ENCODE data around the gene JMJD8.

JMJD8 gene

DNA sequence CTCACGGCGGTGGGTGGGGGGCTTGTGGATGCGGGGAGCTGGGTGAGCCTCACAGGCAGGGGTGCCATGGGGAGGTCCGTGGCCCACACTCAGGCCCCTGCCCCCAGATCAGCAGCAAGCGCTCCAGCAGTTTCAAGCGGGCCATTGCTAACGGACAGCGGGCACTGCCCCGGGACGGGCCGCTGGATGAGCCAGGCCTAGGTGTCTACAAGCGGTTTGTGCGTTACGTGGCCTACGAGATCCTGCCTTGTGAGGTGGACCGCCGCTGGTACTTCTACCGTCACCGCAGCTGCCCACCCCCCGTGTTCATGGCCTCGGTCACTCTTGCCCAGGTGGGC is 7.6 kb downstream of the JMJD8 start:
- no peaks in the 10 kb centered on the region; the same call in 1 of the 2 replicates for H3K36me3 ChIP-seq (replicated peaks; ENCODE audit: insufficient read depth, low read length)
- peaks cover 6% of the 10 kb centered on the region; the same call in 1 of the 2 replicates for H3K4me1 ChIP-seq (ENCODE audit: low read length)
- no peak overlapping the region for H2AFZ ChIP-seq (ENCODE audit: low read length)
- no peak for DNase-seq
- no peak overlapping the region for H3K9ac ChIP-seq (ENCODE audit: low read length)
- H3K4me2 ChIP-seq (ENCODE audit: low read depth, low read length) = no peak overlapping the region
- H3K9me2 ChIP-seq (replicated peaks; ENCODE audit: insufficient read depth, low read length) = no peaks in the 10 kb centered on the region
- H4K20me1 ChIP-seq (ENCODE audit: insufficient read depth, low read length) = no peaks in the 10 kb centered on the region
- H3K4me3 ChIP-seq (ENCODE audit: low read length) = no peak overlapping the region
- H3K9me3 ChIP-seq (replicated peaks; ENCODE audit: insufficient read depth, low read length) = no peaks in the 10 kb centered on the region
- H3K27me3 ChIP-seq (replicated peaks; ENCODE audit: insufficient read depth, low read length) = no peaks in the 10 kb centered on the region
- no peak overlapping the region for H3K27ac ChIP-seq (ENCODE audit: low read length)
- H3K79me2 ChIP-seq (ENCODE audit: low read length) = peaks cover 10% of the 10 kb centered on the region
- H3F3A ChIP-seq (ENCODE audit: insufficient read depth, low read length) = 0 out of 2 replicates have a peak, but pooled peaks cover 4% of the 10 kb centered on the region
- no peak for TF ChIP-seq EZH2phosphoT487 (IDR thresholded peaks at IDR 0.05; ENCODE audit: low read length)
- TF ChIP-seq CTCF (IDR thresholded peaks at IDR 0.05; ENCODE audit: low read length) = no peak
- no peak for TF ChIP-seq EZH2 (optimal IDR thresholded peaks at IDR 0.05; ENCODE audit: low read depth, low read length)

DNA sequence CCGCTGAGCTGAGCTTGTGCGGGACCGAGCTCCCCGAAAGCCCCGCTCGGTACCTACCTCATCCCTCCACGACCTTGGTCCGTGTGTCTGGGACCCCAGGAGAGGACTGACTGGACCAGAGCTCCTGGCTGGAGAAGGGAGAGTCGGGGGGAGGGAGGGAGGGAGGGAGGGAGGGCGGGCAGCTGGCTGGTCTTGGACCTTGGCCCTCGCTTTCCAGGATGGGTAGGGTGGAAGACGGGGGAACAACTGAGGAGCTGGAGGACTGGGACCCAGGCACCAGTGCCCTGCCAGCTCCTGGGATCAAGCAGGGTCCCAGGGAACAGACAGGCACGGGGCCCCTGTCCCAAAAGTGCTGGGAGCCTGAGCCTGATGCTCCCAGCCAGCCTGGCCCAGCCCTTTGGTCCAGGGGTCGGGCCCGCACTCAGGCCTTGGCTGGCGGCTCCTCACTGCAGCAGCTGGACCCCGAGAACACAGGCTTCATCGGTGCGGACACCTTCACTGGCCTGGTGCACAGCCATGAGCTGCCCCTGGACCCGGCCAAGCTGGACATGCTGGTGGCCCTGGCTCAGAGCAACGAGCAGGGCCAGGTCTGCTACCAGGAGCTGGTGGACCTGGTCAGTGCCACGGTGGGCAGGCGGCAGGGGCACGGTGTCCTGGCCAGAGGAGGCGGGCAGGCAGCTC is 8.1 kb downstream of the JMJD8 start:
- no peak overlapping the region for H2AFZ ChIP-seq (ENCODE audit: low read length)
- H3K4me3 ChIP-seq (ENCODE audit: low read length) = no peak overlapping the region
- no peaks in the 10 kb centered on the region for H3K27me3 ChIP-seq (replicated peaks; ENCODE audit: insufficient read depth, low read length)
- no peak overlapping the region for H3K9ac ChIP-seq (ENCODE audit: low read length)
- 0 out of 2 replicates have a peak, but pooled peaks cover 1% of the 10 kb centered on the region for H3K4me1 ChIP-seq (ENCODE audit: low read length)
- H4K20me1 ChIP-seq (ENCODE audit: insufficient read depth, low read length) = no peaks in the 10 kb centered on the region
- TF ChIP-seq EZH2phosphoT487 (IDR thresholded peaks at IDR 0.05; ENCODE audit: low read length) (no peak), EZH2 (optimal IDR thresholded peaks at IDR 0.05; ENCODE audit: low read depth, low read length) (no peak), CTCF (IDR thresholded peaks at IDR 0.05; ENCODE audit: low read length) (no peak)
- H3K4me2 ChIP-seq (ENCODE audit: low read depth, low read length) = no peak overlapping the region
- H3K9me2 ChIP-seq (replicated peaks; ENCODE audit: insufficient read depth, low read length) = no peaks in the 10 kb centered on the region
- no peaks in the 10 kb centered on the region; the same call in 1 of the 2 replicates for H3K36me3 ChIP-seq (replicated peaks; ENCODE audit: insufficient read depth, low read length)
- DNase-seq = no peak
- no peaks in the 10 kb centered on the region for H3K9me3 ChIP-seq (replicated peaks; ENCODE audit: insufficient read depth, low read length)
- H3K79me2 ChIP-seq (ENCODE audit: low read length) = peaks cover 5% of the 10 kb centered on the region
- 0 out of 2 replicates have a peak, but pooled peaks cover 4% of the 10 kb centered on the region for H3F3A ChIP-seq (ENCODE audit: insufficient read depth, low read length)
- no peak overlapping the region for H3K27ac ChIP-seq (ENCODE audit: low read length)

- H2AFZ ChIP-seq (ENCODE audit: low read length) = no peak within 1 kb of the TSS
- no peaks in the 10 kb centered on the region; the same call in 1 of the 2 replicates for H3K36me3 ChIP-seq (replicated peaks; ENCODE audit: insufficient read depth, low read length)
- no peaks in the 10 kb centered on the region for H3K9me2 ChIP-seq (replicated peaks; ENCODE audit: insufficient read depth, low read length)
- H3K79me2 ChIP-seq (ENCODE audit: low read length) = peaks cover 1% of the 10 kb centered on the region
- H3F3A ChIP-seq (ENCODE audit: insufficient read depth, low read length) = no peaks in the 10 kb centered on the region
- no peaks in the 10 kb centered on the region for H3K27me3 ChIP-seq (replicated peaks; ENCODE audit: insufficient read depth, low read length)
- H3K9me3 ChIP-seq (replicated peaks; ENCODE audit: insufficient read depth, low read length) = no peaks in the 10 kb centered on the region
- H4K20me1 ChIP-seq (ENCODE audit: insufficient read depth, low read length) = no peaks in the 10 kb centered on the region
- DNase-seq = no peak
- H3K4me1 ChIP-seq (ENCODE audit: low read length) = no peaks in the 10 kb centered on the region
- H3K27ac ChIP-seq (ENCODE audit: low read length) = no peak within 1 kb of the TSS
- no peak within 1 kb of the TSS for H3K4me3 ChIP-seq (ENCODE audit: low read length)
- no peak within 1 kb of the TSS for H3K4me2 ChIP-seq (ENCODE audit: low read depth, low read length)
- H3K9ac ChIP-seq (ENCODE audit: low read length) = no peak within 1 kb of the TSS
- TF ChIP-seq EZH2phosphoT487 (IDR thresholded peaks at IDR 0.05; ENCODE audit: low read length) = no peak
- no peak for TF ChIP-seq CTCF (IDR thresholded peaks at IDR 0.05; ENCODE audit: low read length)
- no peak for TF ChIP-seq EZH2 (optimal IDR thresholded peaks at IDR 0.05; ENCODE audit: low read depth, low read length)
These were observed 8.9 kb downstream of the JMJD8 start, which contains the start of gene RHBDL1 for GRCh38 chr16:674968-675883. RHBDL1 (plus strand) TSS chr16:675671; CDS start chr16:675791, 120 bp downstream.

Data from MM.1S (cell line).